Stomach (tissue), 4 donors: ENCODE measurements around the gene AKT2.

Experiments
- POLR2A ChIP-seq, 4 donors: fragments of 450-650 bp; IDR thresholded peaks; one replicate each; pipeline ENCODE4 v1.6.1; 2016; ENCODE audit warnings: antibody characterized with exemption in 4 of 4, control low read depth in 2 of 4, mild to moderate bottlenecking in 1 of 4, moderate library complexity in 1 of 4
- TF ChIP-seq, protein P1 (sequence below), 7 experiments: fragments of 450-650 bp in 4 of 7; fragments of 200-600 bp in 3 of 7; sonication (generic) in 3 of 7; IDR thresholded peaks; one replicate each; pipeline ENCODE4 v1.5.1; 2016 to 2019; ENCODE audit warnings: antibody characterized with exemption in 7 of 7, control low read depth in 2 of 7, mild to moderate bottlenecking in 1 of 7

DNA sequence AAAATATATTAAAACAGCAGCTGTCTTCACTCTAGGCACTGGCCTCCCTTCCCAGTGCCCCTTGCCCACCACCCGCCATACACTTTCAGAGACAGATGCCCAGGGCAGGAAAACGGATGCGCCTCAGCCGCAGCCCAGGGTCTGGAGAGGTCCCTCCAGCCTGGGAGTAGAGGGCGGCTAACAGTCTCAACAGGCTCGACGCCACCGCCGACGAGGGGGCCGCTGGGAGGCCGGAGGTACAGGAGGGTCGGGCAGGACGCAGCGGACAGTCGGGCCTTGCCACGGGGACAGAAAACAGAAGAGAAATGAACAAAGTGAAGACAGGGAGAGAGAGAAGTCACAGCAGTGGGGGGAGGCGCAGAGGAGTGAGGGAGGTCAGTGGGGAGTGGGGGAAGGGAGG lies 35.9 kb upstream of the AKT2 start:
- TF ChIP-seq, protein P1, sequence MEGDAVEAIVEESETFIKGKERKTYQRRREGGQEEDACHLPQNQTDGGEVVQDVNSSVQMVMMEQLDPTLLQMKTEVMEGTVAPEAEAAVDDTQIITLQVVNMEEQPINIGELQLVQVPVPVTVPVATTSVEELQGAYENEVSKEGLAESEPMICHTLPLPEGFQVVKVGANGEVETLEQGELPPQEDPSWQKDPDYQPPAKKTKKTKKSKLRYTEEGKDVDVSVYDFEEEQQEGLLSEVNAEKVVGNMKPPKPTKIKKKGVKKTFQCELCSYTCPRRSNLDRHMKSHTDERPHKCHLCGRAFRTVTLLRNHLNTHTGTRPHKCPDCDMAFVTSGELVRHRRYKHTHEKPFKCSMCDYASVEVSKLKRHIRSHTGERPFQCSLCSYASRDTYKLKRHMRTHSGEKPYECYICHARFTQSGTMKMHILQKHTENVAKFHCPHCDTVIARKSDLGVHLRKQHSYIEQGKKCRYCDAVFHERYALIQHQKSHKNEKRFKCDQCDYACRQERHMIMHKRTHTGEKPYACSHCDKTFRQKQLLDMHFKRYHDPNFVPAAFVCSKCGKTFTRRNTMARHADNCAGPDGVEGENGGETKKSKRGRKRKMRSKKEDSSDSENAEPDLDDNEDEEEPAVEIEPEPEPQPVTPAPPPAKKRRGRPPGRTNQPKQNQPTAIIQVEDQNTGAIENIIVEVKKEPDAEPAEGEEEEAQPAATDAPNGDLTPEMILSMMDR (IDR thresholded peaks at IDR 0.05) = no peak
- TF ChIP-seq POLR2A (IDR thresholded peaks at IDR 0.05) = no peak
